AG04449 (cell line): ENCODE measurements around the gene RIN1.

ENCODE experiments used
- CTCF ChIA-PET: fragments of 350-600 bp; formaldehyde crosslinking; extraction: SDS; loops from one replicate; lab custom pipeline; 2021; ENCODE audit warnings: antibody characterized with exemption; lab: Yijun Ruan, JAX
- POLR2A ChIA-PET: fragments of 400-600, 350-600 bp; formaldehyde crosslinking; extraction: SDS; loops from one replicate; lab custom pipeline; 2020; ENCODE audit warnings: antibody characterized with exemption, inconsistent platforms; lab: Yijun Ruan, JAX
- DNase-seq: peaks from one replicate; pipeline ENCODE4 v3.0.0-alpha.2; 2010; ENCODE audit warnings: low read depth, low spot score
- H3K4me3 ChIP-seq: 2 replicates; pipeline ENCODE4 v1.5.1; 2011; ENCODE audit warnings: low read depth, mild to moderate bottlenecking, control low read depth, low read length
- CTCF ChIP-seq: IDR thresholded peaks from one replicate; pipeline ENCODE4 v1.5.1; 2011; ENCODE audit warnings: mild to moderate bottlenecking, moderate library complexity, low read length, control low read depth, inconsistent platforms; ENCODE audit not compliant: insufficient read depth; ENCODE audit errors: missing control alignments

RIN1 gene

GRCh38 chr11:66287889-66288670 lies 48.2 kb downstream of the RIN1 start:
- ChIA-PET POLR2A (interaction anchor here (0.5 to 2.9 kb wide), 7 partner anchors 8 to 48 kb away, joined by 3 to 24 read pairs (median 15); partner anchors contain the start of genes CD248, RAB1B and RIN1), CTCF (interaction anchor here (0.5 to 10.6 kb wide), 17 partner anchors 8 to 542 kb away, joined by 3 to 109 read pairs (median 5); partner anchors contain the start of genes RAB1B and RIN1)
- no peak for DNase-seq
- no peak for TF ChIP-seq CTCF
- H3K4me3 ChIP-seq = peak overlapping the region; percentile 82

GRCh38 chr11:66287211-66287888 lies 48.9 kb downstream of the RIN1 start:
- TF ChIP-seq CTCF = no peak
- no peak for DNase-seq
- CTCF ChIA-PET = interaction anchor here (0.6 to 10.6 kb wide), 9 partner anchors 8 to 102 kb away, joined by 3 to 109 read pairs (median 6); partner anchors contain the start of genes RAB1B and RIN1
- H3K4me3 ChIP-seq = peak overlapping the region; percentile 82
- POLR2A ChIA-PET = no interaction called here

- peak overlapping the region; percentile 1; the same call in 1 of the 2 replicates for H3K4me3 ChIP-seq
- TF ChIP-seq CTCF = no peak
- DNase-seq = no peak
- POLR2A ChIA-PET = no interaction called here
- CTCF ChIA-PET = interaction anchor here (1.2 to 10.6 kb wide), 5 partner anchors 10 to 102 kb away, joined by 3 to 144 read pairs (median 7); partner anchors contain the start of gene RAB1B
These were observed 49.5 kb downstream of the RIN1 start for GRCh38 chr11:66286699-66287098.

GRCh38 chr11:66285250-66285947 lies 50.8 kb downstream of the RIN1 start:
- CTCF ChIA-PET = interaction anchor here (0.6 to 10.6 kb wide), 8 partner anchors 16 to 766 kb away, joined by 3 to 144 read pairs (median 5); partner anchors contain the start of genes CD248, RAB1B and RIN1
- H3K4me3 ChIP-seq = no peak overlapping the region; the same call in 1 of the 2 replicates
- POLR2A ChIA-PET = no interaction called here
- TF ChIP-seq CTCF = no peak
- no peak for DNase-seq

- ChIA-PET CTCF (interaction anchor here (0.9 to 10.6 kb wide), 8 partner anchors 15 to 104 kb away, joined by 3 to 144 read pairs (median 7); partner anchors contain the start of genes CD248, RAB1B and RIN1), POLR2A (interaction anchor here (1.3 kb wide), 1 partner anchor 43 kb away, joined by 4 read pairs; no protein-coding TSS in a partner anchor)
- DNase-seq = no peak
- no peak overlapping the region for H3K4me3 ChIP-seq
- no peak for TF ChIP-seq CTCF
These were observed 51.6 kb downstream of the RIN1 start for GRCh38 chr11:66284526-66285078.
